ENCODE data around the gene SAV1. TPM values are rescaled to one million over a fixed set of nuclear protein-coding genes. Genes with fewer than 3 reads are reported as not detected.

SAV1 gene
- total RNA-seq: 17.4 and 18.5 TPM in 2 replicates
- 17.1 and 19.0 TPM in 2 replicates for polyA plus RNA-seq

- WGBS (ENCODE audit: low lambda C conversion rate, missing lambda C conversion rate): 1% methylated on average over 56 of the region's 92 CpGs
- H3K79me2 ChIP-seq: peaks cover 41% of the 10 kb centered on the region
Measured at GRCh38 chr14:50667996-50668825, at the start of gene SAV1. TSS of gene SAV1 (minus strand) at chr14:50668306. CDS start at chr14:50667967, 339 bp downstream.

GRCh38 chr14:50717811-50718210 is 49.7 kb upstream of the SAV1 start:
- H3K9me2 ChIP-seq (replicated peaks; ENCODE audit: insufficient read depth): no peaks in the 10 kb centered on the region
- no peaks in the 10 kb centered on the region for H3K27me3 ChIP-seq
- WGBS (ENCODE audit: low lambda C conversion rate, missing lambda C conversion rate): 67% methylated on average over 7 of the region's 7 CpGs
- no peaks in the 10 kb centered on the region for H3K79me2 ChIP-seq
- TF ChIP-seq CTCF (IDR thresholded peaks at IDR 0.05; ENCODE audit: poor library complexity): no peak
- TF ChIP-seq EZH2 (IDR thresholded peaks at IDR 0.05; ENCODE audit: borderline replicate concordance): no peak
- no peak for TF ChIP-seq EZH2phosphoT487 (IDR thresholded peaks at IDR 0.05; ENCODE audit: low read depth, severe bottlenecking, unreplicated experiment)
- no peak for DNase-seq (ENCODE audit: low spot score)
- H3K4me1 ChIP-seq (ENCODE audit: insufficient read depth): no peaks in the 10 kb centered on the region
- no peaks in the 10 kb centered on the region for H4K20me1 ChIP-seq (ENCODE audit: insufficient read depth, poor library complexity, severe bottlenecking)
- H3K9me3 ChIP-seq (ENCODE audit: low read depth): no peaks in the 10 kb centered on the region
- no peaks in the 10 kb centered on the region for H3K36me3 ChIP-seq (replicated peaks; ENCODE audit: insufficient read depth, low read depth)
- no peak overlapping the region for H3K4me2 ChIP-seq
- H3K27ac ChIP-seq: no peak overlapping the region
- H3K4me3 ChIP-seq: no peak overlapping the region
- H2AFZ ChIP-seq: no peak overlapping the region

More at GRCh38 chr14:50667996-50668825, at the start of gene SAV1:
- Histone ChIP-seq H3K4me3 (peak within 1 kb of the TSS; percentile 71), H3K27me3 (no peaks in the 10 kb centered on the region), H4K20me1 (ENCODE audit: insufficient read depth, poor library complexity, severe bottlenecking) (peaks cover 6% of the 10 kb centered on the region), H3K4me2 (peak within 1 kb of the TSS; percentile 83), H3K9me3 (ENCODE audit: low read depth) (no peaks in the 10 kb centered on the region), H3K4me1 (ENCODE audit: insufficient read depth) (no peaks in the 10 kb centered on the region), H3K27ac (peak within 1 kb of the TSS; percentile 99), H3K36me3 (replicated peaks; ENCODE audit: insufficient read depth, low read depth) (no peaks in the 10 kb centered on the region), H3K9me2 (replicated peaks; ENCODE audit: insufficient read depth) (no peaks in the 10 kb centered on the region), H2AFZ (peak within 1 kb of the TSS; percentile 93)
- peak; percentile 93 for DNase-seq (ENCODE audit: low spot score)
- TF ChIP-seq EZH2 (IDR thresholded peaks at IDR 0.05; ENCODE audit: borderline replicate concordance): no peak
- TF ChIP-seq CTCF (IDR thresholded peaks at IDR 0.05; ENCODE audit: poor library complexity): no peak
- TF ChIP-seq EZH2phosphoT487 (IDR thresholded peaks at IDR 0.05; ENCODE audit: low read depth, severe bottlenecking, unreplicated experiment): no peak

- H3K36me3 ChIP-seq (replicated peaks; ENCODE audit: insufficient read depth, low read depth): no peaks in the 10 kb centered on the region
- no peak overlapping the region for H3K4me3 ChIP-seq
- no peaks in the 10 kb centered on the region for H4K20me1 ChIP-seq (ENCODE audit: insufficient read depth, poor library complexity, severe bottlenecking)
- H3K9me3 ChIP-seq (ENCODE audit: low read depth): no peaks in the 10 kb centered on the region
- H3K27me3 ChIP-seq: no peaks in the 10 kb centered on the region
- H3K27ac ChIP-seq: no peak overlapping the region
- H3K4me1 ChIP-seq (ENCODE audit: insufficient read depth): no peaks in the 10 kb centered on the region
- WGBS (ENCODE audit: low lambda C conversion rate, missing lambda C conversion rate): 94% methylated on average over 2 of the region's 2 CpGs
- no peak overlapping the region for H2AFZ ChIP-seq
- TF ChIP-seq CTCF (IDR thresholded peaks at IDR 0.05; ENCODE audit: poor library complexity): peak; percentile 36
- no peak for TF ChIP-seq EZH2phosphoT487 (IDR thresholded peaks at IDR 0.05; ENCODE audit: low read depth, severe bottlenecking, unreplicated experiment)
- no peak for TF ChIP-seq EZH2 (IDR thresholded peaks at IDR 0.05; ENCODE audit: borderline replicate concordance)
- peak; percentile 39 for DNase-seq (ENCODE audit: low spot score)
- H3K79me2 ChIP-seq: no peaks in the 10 kb centered on the region
- no peaks in the 10 kb centered on the region for H3K9me2 ChIP-seq (replicated peaks; ENCODE audit: insufficient read depth)
- H3K4me2 ChIP-seq: no peak overlapping the region
Measured at GRCh38 chr14:50714450-50715073, 46.5 kb upstream of the SAV1 start.

Data from hepatocyte (in vitro differentiated cells).